HepG2 (cell line): Measurements from ENCODE around the gene LLGL2. TPM values are rescaled to one million over a fixed set of nuclear protein-coding genes. Genes with fewer than 3 reads are reported as not detected.

Source experiments
- ESRRA ChIP-seq: sonication (generic); formaldehyde crosslinking; IDR thresholded peaks from 2 replicates; pipeline ENCODE4 v1.5.1; 2020; ENCODE audit warnings: mild to moderate bottlenecking, low read depth, missing genetic modification reagents
- MATR3 ChIP-seq: sonication (generic); formaldehyde crosslinking; IDR thresholded peaks from 2 replicates; pipeline ENCODE4 v1.4.0; 2020; ENCODE audit warnings: missing genetic modification reagents
- TBL1XR1 ChIP-seq: fragments of 150-350 bp; IDR thresholded peaks from 2 replicates; pipeline ENCODE4 v1.6.1; 2014; ENCODE audit warnings: borderline replicate concordance, low read length; ENCODE audit not compliant: partially characterized antibody
- ZBTB42 ChIP-seq: sonication (generic); formaldehyde crosslinking; IDR thresholded peaks from 2 replicates; pipeline ENCODE4 v1.5.0; 2020; ENCODE audit warnings: mild to moderate bottlenecking, missing genetic modification reagents
- ZMYM2 ChIP-seq: sonication (generic); formaldehyde crosslinking; IDR thresholded peaks from 2 replicates; pipeline ENCODE4 v1.8.0; 2022; ENCODE audit warnings: mild to moderate bottlenecking, missing genetic modification reagents
- ZNF329 ChIP-seq: sonication (generic); formaldehyde crosslinking; IDR thresholded peaks from 2 replicates; pipeline ENCODE4 v1.9.0; 2021; ENCODE audit warnings: low read depth, mild to moderate bottlenecking, missing genetic modification reagents
- ZNF441 ChIP-seq: sonication (generic); formaldehyde crosslinking; IDR thresholded peaks from 2 replicates; pipeline ENCODE4 v1.7.0; 2021; ENCODE audit warnings: missing genetic modification reagents, borderline replicate concordance
- polyA plus RNA-seq, 8 experiments: library from polyadenylated mRNA; depleted of rRNA in 3 of 8; stranded (reverse) in 7 of 8; unstranded in 1 of 8; fragments of >200 nt; fragmentation: Illumina TruSeq in 4 of 8; extraction: Trizol in 4 of 8; gene quantifications; 2 replicates each; pipeline versions ENCODE4 v1.2.1 to v1.2.3, GENCODE V29; 2011 to 2016; ENCODE audit warnings: low read depth in 4 of 8, missing spikeins in 1 of 8, mixed read lengths in 1 of 8; ENCODE audit not compliant: insufficient read depth in 1 of 8
- total RNA-seq, 5 experiments: library from RNA; depleted of rRNA; stranded (reverse); fragments of >200 nt; fragmentation: Illumina TruSeq; extraction: Trizol; gene quantifications; 2 replicates each; pipeline ENCODE4 v1.2.3, GENCODE V29; 2016; ENCODE audit warnings: low read depth in 1 of 5
- TF ChIP-seq, protein P1 (sequence below): sonication (generic); formaldehyde crosslinking; conservative IDR thresholded peaks from 2 replicates; pipeline ENCODE4 v1.8.0; 2022; ENCODE audit warnings: missing genetic modification reagents
- TF ChIP-seq, protein P2 (sequence below): sonication (generic); formaldehyde crosslinking; IDR thresholded peaks from 2 replicates; pipeline ENCODE4 v1.8.0; 2022; ENCODE audit warnings: mild to moderate bottlenecking, missing genetic modification reagents, moderate library complexity
- TF ChIP-seq, protein P3 (sequence below): sonication (generic); formaldehyde crosslinking; IDR thresholded peaks from 2 replicates; pipeline ENCODE4 v1.5.1; 2020; ENCODE audit warnings: mild to moderate bottlenecking, missing genetic modification reagents, borderline replicate concordance
- TF ChIP-seq, protein P4 (sequence below): sonication (generic); formaldehyde crosslinking; conservative IDR thresholded peaks from 2 replicates; pipeline ENCODE4 v1.4.0; 2020; ENCODE audit warnings: missing genetic modification reagents
- TF ChIP-seq, protein P5 (sequence below): sonication (generic); formaldehyde crosslinking; IDR thresholded peaks from 2 replicates; pipeline ENCODE4 v1.4.0; 2020; ENCODE audit warnings: mild to moderate bottlenecking, missing genetic modification reagents

LLGL2 gene
- total and polyA plus RNA-seq, 2 of the 13 experiments (the other 11 are each of a cell fraction or from before 2014, with no cell fraction given), result 83.0 to 86.7 TPM

DNA sequence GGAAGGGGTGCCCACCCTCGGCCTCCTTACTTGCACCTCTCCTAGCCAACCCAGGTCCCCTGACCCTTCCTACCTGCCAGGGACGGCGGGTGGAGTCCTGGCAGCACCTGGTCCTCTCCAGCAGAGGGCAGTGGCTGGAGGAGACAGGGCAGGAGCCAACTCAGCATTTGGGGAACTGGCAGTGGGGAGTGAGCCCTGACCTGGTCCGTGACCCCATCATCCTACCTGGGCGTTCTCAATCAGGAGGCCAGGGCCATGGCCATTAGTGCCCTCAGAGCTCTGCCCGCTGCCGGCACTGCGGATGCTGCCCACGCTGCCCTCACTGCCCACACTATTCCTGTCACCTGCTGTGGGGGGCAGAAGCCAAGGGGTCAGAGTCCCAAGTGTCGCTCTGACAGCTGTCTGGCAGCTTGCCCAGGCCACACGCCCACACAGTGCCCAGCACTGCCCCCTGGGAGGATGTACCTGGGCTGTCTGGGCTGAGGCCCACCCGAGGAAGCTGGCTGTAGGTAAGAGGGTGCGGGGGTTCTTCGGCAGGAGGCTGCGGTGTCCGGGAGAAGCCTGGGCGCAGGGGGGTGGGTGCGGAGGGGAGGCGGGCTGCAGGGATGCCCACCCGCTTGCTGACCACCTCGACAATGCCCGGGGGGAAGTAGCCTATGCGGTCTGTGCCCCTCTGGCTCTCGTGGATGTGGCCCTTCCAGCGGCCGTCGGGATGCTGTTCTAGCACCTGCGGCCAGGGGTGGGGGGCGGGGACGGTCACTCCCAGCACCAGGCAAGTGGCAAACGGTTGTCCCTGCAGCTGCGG, 20.9 kb upstream of the LLGL2 start (continued):
- TF ChIP-seq ESRRA (no peak), ZNF329 (no peak), ZNF441 (CRISPR knock-in tag) (no peak), ZBTB42 (no peak), ZMYM2 (CRISPR knock-in tag) (no peak), MATR3 (CRISPR knock-in tag) (no peak), TBL1XR1 (no peak)
- TF ChIP-seq, protein P1, sequence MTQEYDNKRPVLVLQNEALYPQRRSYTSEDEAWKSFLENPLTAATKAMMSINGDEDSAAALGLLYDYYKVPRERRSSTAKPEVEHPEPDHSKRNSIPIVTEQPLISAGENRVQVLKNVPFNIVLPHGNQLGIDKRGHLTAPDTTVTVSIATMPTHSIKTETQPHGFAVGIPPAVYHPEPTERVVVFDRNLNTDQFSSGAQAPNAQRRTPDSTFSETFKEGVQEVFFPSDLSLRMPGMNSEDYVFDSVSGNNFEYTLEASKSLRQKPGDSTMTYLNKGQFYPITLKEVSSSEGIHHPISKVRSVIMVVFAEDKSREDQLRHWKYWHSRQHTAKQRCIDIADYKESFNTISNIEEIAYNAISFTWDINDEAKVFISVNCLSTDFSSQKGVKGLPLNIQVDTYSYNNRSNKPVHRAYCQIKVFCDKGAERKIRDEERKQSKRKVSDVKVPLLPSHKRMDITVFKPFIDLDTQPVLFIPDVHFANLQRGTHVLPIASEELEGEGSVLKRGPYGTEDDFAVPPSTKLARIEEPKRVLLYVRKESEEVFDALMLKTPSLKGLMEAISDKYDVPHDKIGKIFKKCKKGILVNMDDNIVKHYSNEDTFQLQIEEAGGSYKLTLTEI (CRISPR knock-in tag), result no peak
- TF ChIP-seq, protein P2, sequence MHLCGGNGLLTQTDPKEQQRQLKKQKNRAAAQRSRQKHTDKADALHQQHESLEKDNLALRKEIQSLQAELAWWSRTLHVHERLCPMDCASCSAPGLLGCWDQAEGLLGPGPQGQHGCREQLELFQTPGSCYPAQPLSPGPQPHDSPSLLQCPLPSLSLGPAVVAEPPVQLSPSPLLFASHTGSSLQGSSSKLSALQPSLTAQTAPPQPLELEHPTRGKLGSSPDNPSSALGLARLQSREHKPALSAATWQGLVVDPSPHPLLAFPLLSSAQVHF (CRISPR knock-in tag), result no peak
- TF ChIP-seq, protein P3, sequence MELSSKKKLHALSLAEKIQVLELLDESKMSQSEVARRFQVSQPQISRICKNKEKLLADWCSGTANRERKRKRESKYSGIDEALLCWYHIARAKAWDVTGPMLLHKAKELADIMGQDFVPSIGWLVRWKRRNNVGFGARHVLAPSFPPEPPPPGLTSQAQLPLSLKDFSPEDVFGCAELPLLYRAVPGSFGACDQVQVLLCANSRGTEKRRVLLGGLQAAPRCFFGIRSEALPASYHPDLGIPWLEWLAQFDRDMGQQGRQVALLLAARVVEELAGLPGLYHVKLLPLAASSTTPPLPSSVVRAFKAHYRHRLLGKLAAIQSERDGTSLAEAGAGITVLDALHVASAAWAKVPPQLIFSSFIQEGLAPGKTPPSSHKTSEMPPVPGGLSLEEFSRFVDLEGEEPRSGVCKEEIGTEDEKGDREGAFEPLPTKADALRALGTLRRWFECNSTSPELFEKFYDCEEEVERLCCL (CRISPR knock-in tag), result no peak
- TF ChIP-seq, protein P4, sequence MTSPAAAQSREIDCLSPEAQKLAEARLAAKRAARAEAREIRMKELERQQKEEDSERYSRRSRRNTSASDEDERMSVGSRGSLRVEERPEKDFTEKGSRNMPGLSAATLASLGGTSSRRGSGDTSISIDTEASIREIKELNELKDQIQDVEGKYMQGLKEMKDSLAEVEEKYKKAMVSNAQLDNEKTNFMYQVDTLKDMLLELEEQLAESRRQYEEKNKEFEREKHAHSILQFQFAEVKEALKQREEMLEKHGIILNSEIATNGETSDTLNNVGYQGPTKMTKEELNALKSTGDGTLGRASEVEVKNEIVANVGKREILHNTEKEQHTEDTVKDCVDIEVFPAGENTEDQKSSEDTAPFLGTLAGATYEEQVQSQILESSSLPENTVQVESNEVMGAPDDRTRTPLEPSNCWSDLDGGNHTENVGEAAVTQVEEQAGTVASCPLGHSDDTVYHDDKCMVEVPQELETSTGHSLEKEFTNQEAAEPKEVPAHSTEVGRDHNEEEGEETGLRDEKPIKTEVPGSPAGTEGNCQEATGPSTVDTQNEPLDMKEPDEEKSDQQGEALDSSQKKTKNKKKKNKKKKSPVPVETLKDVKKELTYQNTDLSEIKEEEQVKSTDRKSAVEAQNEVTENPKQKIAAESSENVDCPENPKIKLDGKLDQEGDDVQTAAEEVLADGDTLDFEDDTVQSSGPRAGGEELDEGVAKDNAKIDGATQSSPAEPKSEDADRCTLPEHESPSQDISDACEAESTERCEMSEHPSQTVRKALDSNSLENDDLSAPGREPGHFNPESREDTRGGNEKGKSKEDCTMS (CRISPR knock-in tag), result no peak
- TF ChIP-seq, protein P5, sequence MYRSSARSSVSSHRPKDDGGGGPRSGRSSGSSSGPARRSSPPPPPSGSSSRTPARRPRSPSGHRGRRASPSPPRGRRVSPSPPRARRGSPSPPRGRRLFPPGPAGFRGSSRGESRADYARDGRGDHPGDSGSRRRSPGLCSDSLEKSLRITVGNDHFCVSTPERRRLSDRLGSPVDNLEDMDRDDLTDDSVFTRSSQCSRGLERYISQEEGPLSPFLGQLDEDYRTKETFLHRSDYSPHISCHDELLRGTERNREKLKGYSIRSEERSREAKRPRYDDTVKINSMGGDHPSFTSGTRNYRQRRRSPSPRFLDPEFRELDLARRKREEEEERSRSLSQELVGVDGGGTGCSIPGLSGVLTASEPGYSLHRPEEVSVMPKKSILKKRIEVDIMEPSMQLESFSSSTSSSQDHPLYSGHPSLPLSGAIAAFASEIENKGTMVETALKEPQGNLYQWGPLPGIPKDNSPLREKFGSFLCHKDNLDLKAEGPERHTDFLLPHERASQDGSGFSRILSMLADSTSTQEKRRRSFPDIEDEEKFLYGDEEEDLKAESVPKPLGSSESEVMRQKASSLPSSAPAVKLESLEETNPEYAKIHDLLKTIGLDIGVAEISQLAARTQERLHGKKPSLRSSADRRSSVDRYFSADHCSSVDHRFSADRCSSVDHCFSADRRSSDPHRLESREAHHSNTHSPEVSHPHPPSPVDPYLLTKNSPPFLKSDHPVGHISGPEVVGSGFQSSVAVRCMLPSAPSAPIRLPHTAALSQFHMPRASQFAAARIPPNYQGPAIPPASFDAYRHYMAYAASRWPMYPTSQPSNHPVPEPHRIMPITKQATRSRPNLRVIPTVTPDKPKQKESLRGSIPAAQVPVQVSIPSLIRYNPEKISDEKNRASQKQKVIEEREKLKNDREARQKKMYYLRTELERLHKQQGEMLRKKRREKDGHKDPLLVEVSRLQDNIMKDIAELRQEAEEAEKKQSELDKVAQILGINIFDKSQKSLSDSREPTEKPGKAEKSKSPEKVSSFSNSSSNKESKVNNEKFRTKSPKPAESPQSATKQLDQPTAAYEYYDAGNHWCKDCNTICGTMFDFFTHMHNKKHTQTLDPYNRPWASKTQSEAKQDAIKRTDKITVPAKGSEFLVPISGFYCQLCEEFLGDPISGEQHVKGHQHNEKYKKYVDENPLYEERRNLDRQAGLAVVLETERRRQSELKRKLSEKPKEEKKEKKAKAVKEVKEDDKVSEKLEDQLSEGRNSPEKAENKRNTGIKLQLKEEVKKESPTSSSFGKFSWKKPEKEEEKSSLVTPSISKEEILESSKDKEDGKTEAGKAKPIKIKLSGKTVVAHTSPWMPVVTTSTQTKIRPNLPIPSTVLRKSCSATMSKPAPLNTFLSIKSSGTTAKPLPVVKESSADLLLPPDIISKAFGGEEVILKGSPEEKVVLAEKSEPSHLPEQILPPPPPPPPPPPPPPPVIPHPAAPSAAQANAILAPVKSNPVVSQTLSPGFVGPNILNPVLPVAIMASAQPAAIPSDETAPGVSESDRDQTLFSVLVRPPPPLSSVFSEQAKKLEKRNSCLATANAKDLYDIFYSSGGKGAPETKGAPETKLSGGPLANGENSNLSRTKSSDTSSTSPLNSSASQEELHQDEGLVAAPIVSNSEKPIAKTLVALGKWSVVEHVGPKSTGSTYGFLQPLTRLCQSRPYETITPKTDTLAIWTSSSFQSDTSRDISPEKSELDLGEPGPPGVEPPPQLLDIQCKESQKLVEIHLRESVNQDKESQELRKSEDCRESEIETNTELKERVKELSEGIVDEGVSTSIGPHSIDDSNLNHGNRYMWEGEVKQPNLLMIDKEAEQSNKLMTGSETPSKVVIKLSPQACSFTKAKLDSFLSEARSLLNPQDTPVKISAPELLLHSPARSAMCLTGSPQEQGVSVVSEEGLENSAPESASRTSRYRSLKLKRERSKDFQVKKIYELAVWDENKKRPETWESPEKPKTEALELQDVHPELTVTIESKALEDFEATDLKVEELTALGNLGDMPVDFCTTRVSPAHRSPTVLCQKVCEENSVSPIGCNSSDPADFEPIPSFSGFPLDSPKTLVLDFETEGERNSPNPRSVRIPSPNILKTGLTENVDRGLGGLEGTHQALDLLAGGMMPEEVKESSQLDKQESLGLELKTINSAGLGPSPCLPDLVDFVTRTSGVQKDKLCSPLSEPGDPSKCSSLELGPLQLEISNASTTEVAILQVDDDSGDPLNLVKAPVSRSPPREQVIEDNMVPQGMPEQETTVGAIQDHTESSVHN (CRISPR knock-in tag), result no peak
